AG09319 (cell line): ENCODE measurements around the gene MAP3K10.
"Not testable (repeated sequence)": the region's sequence is repeated elsewhere in the genome, so short reads cannot be mapped to it uniquely, and the experiment has no call there.

Experiments
- DNase-seq: peaks from one replicate; pipeline ENCODE4 v3.0.0-alpha.2; 2010; ENCODE audit warnings: low read depth; ENCODE audit errors: extremely low read depth
- CTCF ChIP-seq: IDR thresholded peaks from 2 replicates; pipeline ENCODE4 v1.5.1; 2011; ENCODE audit warnings: low read depth, mild to moderate bottlenecking, inconsistent platforms, low read length, moderate library complexity

MAP3K10 gene

GRCh38 chr19:40190891-40191835 is at the start of gene MAP3K10:
MAP3K10 (plus strand) TSS chr19:40191426; CDS start chr19:40192032, 606 bp downstream.
- peak; percentile 22 for DNase-seq

DNA sequence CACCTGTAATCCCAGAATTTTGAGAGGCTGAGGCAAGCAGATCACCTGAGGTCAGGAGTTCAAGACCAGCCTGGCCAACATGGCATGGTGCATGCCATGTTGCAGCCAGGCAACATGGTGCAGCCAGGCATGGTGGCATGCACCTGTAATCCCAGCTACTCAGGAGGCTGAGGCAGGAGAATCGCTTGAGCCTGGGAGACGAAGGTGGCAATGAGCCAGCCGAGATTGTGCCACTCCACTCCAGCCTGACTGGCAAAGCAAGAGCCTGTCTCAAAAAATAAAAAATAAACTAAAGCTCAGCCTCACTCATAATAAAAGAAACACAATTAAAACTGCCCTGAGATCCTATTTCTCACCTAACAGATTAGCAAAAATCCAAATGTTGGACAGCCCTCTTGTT is 49.7 kb upstream of the MAP3K10 start:
- TF ChIP-seq CTCF = no peak
- DNase-seq = no peak

More at GRCh38 chr19:40190891-40191835, at the start of gene MAP3K10:
- no peak for TF ChIP-seq CTCF

DNA sequence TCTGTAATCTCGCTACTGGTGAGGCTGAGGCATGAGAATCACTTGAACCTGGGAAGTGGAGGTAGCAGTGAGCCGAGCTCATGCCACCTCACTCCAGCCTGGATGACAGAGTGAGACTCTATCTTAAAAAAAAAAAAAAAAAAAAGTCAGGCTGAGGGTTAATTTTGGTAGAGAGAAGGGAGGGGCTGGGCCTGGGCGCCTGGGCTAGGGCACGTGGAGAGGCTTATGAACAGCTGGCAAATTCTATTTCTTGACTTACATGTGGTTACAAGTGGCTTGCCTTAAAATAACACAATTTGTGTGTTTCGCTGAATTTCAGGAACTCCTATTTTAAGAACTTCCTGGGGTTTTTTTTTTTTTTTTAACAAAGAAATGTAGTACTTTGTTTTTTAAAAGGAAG is 47.6 kb upstream of the MAP3K10 start:
- no peak for TF ChIP-seq CTCF
- no peak for DNase-seq

- no peak for TF ChIP-seq CTCF
- DNase-seq = no peak
Measured at GRCh38 chr19:40144151-40144550, 47.1 kb upstream of the MAP3K10 start.

DNA sequence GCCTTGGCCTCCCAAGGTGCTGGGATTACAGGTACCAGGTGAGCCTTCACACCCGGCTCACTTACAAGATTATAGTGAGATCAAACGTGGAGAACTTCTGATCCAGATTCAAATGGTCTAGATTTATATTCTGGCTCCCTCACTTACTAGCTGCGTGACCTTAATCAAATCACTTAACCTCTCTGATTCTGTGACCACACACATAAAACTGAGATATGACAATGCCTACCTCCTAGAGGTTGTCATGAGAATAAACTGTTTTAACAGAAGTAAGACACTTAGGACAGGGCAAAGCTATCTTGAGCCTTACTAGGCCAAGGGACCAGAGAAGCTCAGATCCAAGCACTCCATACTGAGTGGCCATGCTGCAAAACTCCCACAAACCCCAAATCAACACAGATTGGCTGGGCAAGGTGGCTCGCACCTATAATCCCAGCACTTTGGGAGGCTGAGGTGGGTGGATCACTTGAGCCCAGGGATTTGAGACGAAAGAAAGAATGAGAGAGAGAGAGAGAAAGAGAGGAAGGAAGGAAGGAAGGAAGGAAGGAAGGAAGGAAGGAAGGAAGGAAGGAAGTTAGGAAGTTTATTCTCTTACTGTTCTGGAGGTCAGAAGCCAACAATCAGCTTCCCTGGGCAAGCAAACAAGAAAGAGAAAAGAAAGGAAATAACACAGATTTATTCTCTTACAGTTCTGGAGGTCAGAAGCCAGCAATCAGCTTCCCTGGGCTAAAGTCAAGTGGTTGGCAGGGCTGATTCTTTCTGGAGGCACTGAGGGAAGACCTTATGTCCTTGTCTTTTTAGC is 46.1 kb upstream of the MAP3K10 start:
- DNase-seq = no peak
- TF ChIP-seq CTCF = no peak

GRCh38 chr19:40145749-40146029 is 45.5 kb upstream of the MAP3K10 start:
- not testable (repeated sequence) for DNase-seq

GRCh38 chr19:40147338-40147692 is 43.9 kb upstream of the MAP3K10 start:
- no peak for TF ChIP-seq CTCF

More at GRCh38 chr19:40147338-40147692, 43.9 kb upstream of the MAP3K10 start:
- no peak for DNase-seq
